ENCODE results near the gene XKRX. TPM values are rescaled to one million over a fixed set of nuclear protein-coding genes. Genes with fewer than 3 reads are reported as not detected.

Gene XKRX
- total RNA-seq, 2 donors from 2014 or later = not detected

DNA sequence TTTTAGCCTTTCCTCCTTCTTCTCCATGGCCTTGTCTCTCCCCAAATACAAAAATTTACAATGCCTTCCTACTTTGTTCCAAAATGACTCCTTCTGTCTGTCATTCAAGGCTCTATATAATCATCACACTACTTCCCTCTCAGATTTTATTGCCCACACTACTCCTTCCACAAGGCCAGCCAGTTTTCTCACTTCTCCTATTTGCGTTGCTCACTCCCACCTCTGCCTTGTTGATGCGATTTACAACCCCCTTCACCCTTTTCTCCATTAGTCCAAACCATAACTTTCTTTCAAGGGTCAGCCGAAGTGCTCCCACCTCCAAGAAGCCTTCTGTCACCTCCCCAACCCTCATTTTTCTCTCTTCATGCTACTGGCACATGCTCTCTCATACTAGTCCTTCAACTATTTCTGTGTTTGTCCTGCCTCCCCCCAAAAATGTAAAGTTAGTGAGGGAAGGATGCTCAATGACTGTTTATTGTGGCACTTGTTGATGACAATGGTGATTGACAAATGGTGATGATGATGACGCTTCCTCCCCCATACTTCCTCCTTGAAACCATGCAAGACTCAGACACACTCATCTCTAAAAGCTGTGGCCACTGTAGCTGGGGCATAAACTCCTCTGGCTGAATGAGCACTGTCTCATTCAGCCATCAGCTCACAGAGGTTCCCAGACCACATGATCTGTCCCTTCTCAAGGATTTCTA, 2.7 kb upstream of the XKRX start:
- Histone ChIP-seq H3K36me3 (replicated peaks in 1 of 2; ENCODE audit: insufficient read depth in 1 of 2, low read depth in 2 of 2) (no peaks in the 10 kb centered on the region), H3K27ac (no peak overlapping the region), H3K27me3 (no peaks in the 10 kb centered on the region), H3K9me3 (no peaks in the 10 kb centered on the region), H3K4me3 (no peak overlapping the region), H3K4me1 (peaks cover 13% of the 10 kb centered on the region)
- ATAC-seq (no peak), DNase-seq (no peak)
- TF ChIP-seq POLR2A (IDR thresholded peaks at IDR 0.05) = no peak
- TF ChIP-seq, protein P1, sequence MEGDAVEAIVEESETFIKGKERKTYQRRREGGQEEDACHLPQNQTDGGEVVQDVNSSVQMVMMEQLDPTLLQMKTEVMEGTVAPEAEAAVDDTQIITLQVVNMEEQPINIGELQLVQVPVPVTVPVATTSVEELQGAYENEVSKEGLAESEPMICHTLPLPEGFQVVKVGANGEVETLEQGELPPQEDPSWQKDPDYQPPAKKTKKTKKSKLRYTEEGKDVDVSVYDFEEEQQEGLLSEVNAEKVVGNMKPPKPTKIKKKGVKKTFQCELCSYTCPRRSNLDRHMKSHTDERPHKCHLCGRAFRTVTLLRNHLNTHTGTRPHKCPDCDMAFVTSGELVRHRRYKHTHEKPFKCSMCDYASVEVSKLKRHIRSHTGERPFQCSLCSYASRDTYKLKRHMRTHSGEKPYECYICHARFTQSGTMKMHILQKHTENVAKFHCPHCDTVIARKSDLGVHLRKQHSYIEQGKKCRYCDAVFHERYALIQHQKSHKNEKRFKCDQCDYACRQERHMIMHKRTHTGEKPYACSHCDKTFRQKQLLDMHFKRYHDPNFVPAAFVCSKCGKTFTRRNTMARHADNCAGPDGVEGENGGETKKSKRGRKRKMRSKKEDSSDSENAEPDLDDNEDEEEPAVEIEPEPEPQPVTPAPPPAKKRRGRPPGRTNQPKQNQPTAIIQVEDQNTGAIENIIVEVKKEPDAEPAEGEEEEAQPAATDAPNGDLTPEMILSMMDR (IDR thresholded peaks at IDR 0.05) = no peak
- intact Hi-C loops (cut with DNase I) = no loop called here
- WGBS, 2 donors = 72 to 83% methylated on average over 4 of the region's 4 CpGs

DNA sequence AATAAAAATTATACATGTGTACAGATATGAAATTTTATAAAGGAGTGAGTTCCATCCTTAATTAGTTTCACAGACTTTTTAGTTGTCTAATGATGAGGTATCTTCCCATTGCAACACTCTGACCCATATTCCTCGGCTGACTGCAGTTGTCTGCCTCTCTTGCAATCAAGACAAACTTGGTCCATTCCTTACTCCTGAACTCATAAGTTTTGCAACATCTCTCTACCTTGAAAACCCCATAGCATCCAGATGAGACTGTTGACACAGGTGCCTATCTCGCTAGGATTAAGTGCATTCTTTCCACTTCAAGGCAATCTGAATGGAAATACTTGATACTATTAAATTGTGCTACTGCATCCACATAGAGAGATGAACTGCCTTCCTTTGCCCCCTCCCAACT, 2.3 kb downstream of the XKRX start:
- H3K27me3 ChIP-seq = no peaks in the 10 kb centered on the region
- H3K4me3 ChIP-seq = no peak overlapping the region
- intact Hi-C loops (cut with DNase I) = no loop called here
- H3K27ac ChIP-seq = no peak overlapping the region
- no peak for DNase-seq
- H3K9me3 ChIP-seq = no peaks in the 10 kb centered on the region
- ATAC-seq = no peak
- peaks cover 13% of the 10 kb centered on the region for H3K4me1 ChIP-seq
- WGBS, 2 donors = 82 to 83% methylated on average over 2 of the region's 2 CpGs
- TF ChIP-seq, protein P1 (IDR thresholded peaks at IDR 0.05) = no peak
- no peaks in the 10 kb centered on the region for H3K36me3 ChIP-seq (replicated peaks in 1 of 2; ENCODE audit: insufficient read depth in 1 of 2, low read depth in 2 of 2)

DNA sequence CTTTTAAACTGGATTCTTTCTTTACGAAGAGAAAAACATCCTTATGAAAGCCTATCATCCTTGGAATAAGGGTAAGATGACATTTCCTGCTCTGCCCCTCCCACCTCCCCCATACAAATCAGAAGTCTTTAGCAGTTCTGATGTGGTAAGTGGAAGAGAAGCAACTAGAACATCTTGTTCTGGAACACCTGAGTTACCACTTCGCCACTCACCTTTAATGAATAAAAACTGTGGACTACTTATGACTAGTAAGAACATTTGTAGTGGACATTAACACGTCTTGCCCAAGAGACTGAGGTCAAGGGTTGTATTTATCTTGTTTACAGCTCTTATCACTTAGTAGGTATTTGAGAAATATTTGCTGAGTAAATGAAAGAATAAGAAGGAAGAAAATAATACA, 4.3 kb downstream of the XKRX start:
- H3K4me3 ChIP-seq = no peak overlapping the region
- H3K36me3 ChIP-seq (replicated peaks in 1 of 2; ENCODE audit: insufficient read depth in 1 of 2, low read depth in 2 of 2) = no peaks in the 10 kb centered on the region
- no peaks in the 10 kb centered on the region for H3K9me3 ChIP-seq
- no peak overlapping the region for H3K27ac ChIP-seq
- WGBS, 2 donors = 57 to 61% methylated on average over 3 of the region's 3 CpGs
- TF ChIP-seq POLR2A (IDR thresholded peaks at IDR 0.05) = no peak
- TF ChIP-seq, protein P1 (IDR thresholded peaks at IDR 0.05) = no peak
- no peaks in the 10 kb centered on the region for H3K27me3 ChIP-seq
- ATAC-seq = no peak
- intact Hi-C loops (cut with DNase I) = no loop called here
- H3K4me1 ChIP-seq = peaks cover 9% of the 10 kb centered on the region
- DNase-seq = no peak

DNA sequence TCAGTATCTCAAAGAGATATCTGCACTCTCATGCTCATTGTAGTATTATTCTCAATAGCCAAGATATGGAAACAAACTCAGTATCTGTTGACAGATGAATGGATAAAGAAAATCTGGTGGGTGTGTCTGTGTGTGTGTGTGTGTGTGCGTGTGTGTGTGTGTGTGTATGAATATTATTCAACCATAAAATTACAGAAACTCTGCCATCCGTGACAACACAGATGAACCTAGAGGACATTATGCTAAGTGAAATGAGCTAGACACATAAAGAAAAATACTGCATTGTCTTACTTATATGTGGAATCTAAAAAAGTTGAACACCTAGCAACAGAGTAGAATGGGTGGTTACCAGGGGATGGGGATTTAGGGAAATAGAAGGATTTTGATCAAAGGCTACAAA, 13.2 kb downstream of the XKRX start:
- H3K27me3 ChIP-seq = no peaks in the 10 kb centered on the region
- TF ChIP-seq, protein P1 (IDR thresholded peaks at IDR 0.05) = no peak
- TF ChIP-seq POLR2A (IDR thresholded peaks at IDR 0.05) = no peak

DNA sequence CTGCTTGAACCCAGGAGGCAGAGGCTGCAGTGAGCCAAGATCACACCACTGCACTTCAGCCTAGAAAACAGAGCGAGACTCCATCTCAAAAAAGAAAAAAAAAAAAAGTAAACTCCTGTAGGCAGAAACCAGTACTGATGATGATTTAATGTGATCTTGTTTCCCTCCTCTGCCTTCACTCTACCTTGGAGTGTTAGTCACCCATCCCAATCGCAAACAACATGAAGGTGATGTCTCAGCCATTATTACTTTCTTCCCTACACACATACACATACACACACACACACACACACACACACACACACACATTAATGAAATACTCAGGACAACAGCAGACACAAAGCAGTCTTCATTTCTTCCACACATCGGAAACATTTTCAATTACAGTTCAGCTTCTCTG, 15.6 kb downstream of the XKRX start:
- no peak overlapping the region for H3K27ac ChIP-seq
- no peaks in the 10 kb centered on the region for H3K36me3 ChIP-seq (replicated peaks in 1 of 2; ENCODE audit: insufficient read depth in 1 of 2, low read depth in 2 of 2)
- TF ChIP-seq, protein P1 (IDR thresholded peaks at IDR 0.05) = no peak
- TF ChIP-seq POLR2A (IDR thresholded peaks at IDR 0.05) = no peak
- no peaks in the 10 kb centered on the region for H3K4me1 ChIP-seq
- no peaks in the 10 kb centered on the region for H3K9me3 ChIP-seq
- H3K27me3 ChIP-seq = no peaks in the 10 kb centered on the region
- intact Hi-C loops (cut with DNase I) = no loop called here
- DNase-seq (no peak), ATAC-seq (no peak)
- WGBS, 2 donors = 79 to 86% methylated on average over 3 of the region's 3 CpGs
- no peak overlapping the region for H3K4me3 ChIP-seq

More for the DNA sequence above, 13.2 kb downstream of the XKRX start:
- H3K27ac ChIP-seq = no peak overlapping the region
- H3K4me3 ChIP-seq = no peak overlapping the region
- no peaks in the 10 kb centered on the region for H3K36me3 ChIP-seq (replicated peaks in 1 of 2; ENCODE audit: insufficient read depth in 1 of 2, low read depth in 2 of 2)
- 44 to 45% methylated on average over 2 of the region's 2 CpGs for WGBS, 2 donors
- H3K9me3 ChIP-seq = no peaks in the 10 kb centered on the region
- DNase-seq (no peak), ATAC-seq (no peak)
- intact Hi-C loops (cut with DNase I) = no loop called here
- H3K4me1 ChIP-seq = no peaks in the 10 kb centered on the region

Measured in body of pancreas (tissue), 4 donors.